BLaER1 treated with 17β-estradiol and CSF1 and Interleukin-3, amounts not matched to agents 10 nM and 100 nM (cell line): ENCODE results near the gene SYT7.

Experiments
- H3K27ac ChIP-seq, 11 experiments: shearing (Covaris generic); formaldehyde crosslinking; 2 replicates each; pipeline ENCODE4 v1.8.1; 2022
- H3K27me3 ChIP-seq, 11 experiments: shearing (Covaris generic); formaldehyde crosslinking; 2 replicates each; pipeline ENCODE4 v1.8.1; 2022
- H3K36me3 ChIP-seq, 11 experiments: shearing (Covaris generic); formaldehyde crosslinking; 2 replicates each; pipeline ENCODE4 v1.8.1; 2022
- H3K4me1 ChIP-seq, 10 experiments: shearing (Covaris generic); formaldehyde crosslinking; 2 replicates each; pipeline ENCODE4 v1.8.1; 2022
- H3K4me2 ChIP-seq, 11 experiments: shearing (Covaris generic); formaldehyde crosslinking; 2 replicates each; pipeline ENCODE4 v1.8.1; 2022
- H3K4me3 ChIP-seq, 10 experiments: shearing (Covaris generic); formaldehyde crosslinking; 2 replicates each; pipeline ENCODE4 v1.8.1; 2022
- H3K9ac ChIP-seq, 11 experiments: shearing (Covaris generic); formaldehyde crosslinking; 2 replicates each; pipeline ENCODE4 v1.8.1; 2022
- H3K9me3 ChIP-seq, 11 experiments: shearing (Covaris generic); formaldehyde crosslinking; replicated peaks in 1 of 11; 2 replicates each; pipeline ENCODE4 v1.8.1; 2022
- H4K20me1 ChIP-seq, 11 experiments: shearing (Covaris generic); formaldehyde crosslinking; 2 replicates each; pipeline ENCODE4 v1.8.1; 2022
- Cebpa-rat ChIP-seq, 11 experiments: shearing (Covaris generic); IDR thresholded peaks; 2 replicates each; pipeline ENCODE4 v1.8.1; 2022

SYT7 gene

DNA sequence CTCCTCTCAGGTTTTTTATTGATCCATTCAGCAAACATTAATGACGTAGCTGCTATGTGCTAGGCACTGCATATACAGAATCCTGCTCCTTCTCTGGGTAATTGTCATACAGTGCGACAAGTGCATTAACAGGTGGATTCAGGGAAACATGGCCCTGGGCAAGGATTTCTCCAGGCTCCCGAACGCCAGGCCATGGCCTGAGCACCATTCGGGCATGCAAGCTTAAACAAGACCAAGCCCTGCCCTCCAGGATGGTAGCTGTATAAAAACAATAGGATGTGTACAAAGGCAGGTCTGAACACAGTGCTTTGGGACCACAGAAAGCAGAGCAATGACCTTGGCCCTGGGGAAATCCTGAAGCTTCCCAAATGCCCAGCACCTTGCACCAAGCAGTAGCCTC lies 9.1 kb upstream of the SYT7 start:
- Histone ChIP-seq H4K20me1 (peaks cover 0 to 17% (median 0%) of the 10 kb centered on the region in 11 experiments; a peak in 7 of 22 replicates), H3K9me3 (no peaks in the 10 kb centered on the region), H3K9ac (no peak overlapping the region), H3K27me3 (peaks cover 13 to 43% (median 20%) of the 10 kb centered on the region in 11 experiments; a peak in 21 of 22 replicates), H3K4me3 (no peak overlapping the region), H3K4me1 (peaks cover 33 to 53% (median 46%) of the 10 kb centered on the region in 10 experiments), H3K27ac (0 out of 22 replicates have a peak overlapping the region, but pooled peaks of 1 of the 11 experiments have one; percentile 67), H3K4me2 (peak overlapping the region in 2 of 11 experiments; percentile 95; a peak in 2 of 22 replicates), H3K36me3 (no peaks in the 10 kb centered on the region)
- TF ChIP-seq Cebpa-rat (IDR thresholded peaks at IDR 0.05), result no peak

- Histone ChIP-seq H3K36me3 (no peaks in the 10 kb centered on the region), H3K9ac (peak overlapping the region in 5 of 11 experiments; percentile 30 to 74 (median 56); a peak in 7 of 22 replicates), H3K27me3 (peaks cover 13 to 43% (median 20%) of the 10 kb centered on the region in 11 experiments; a peak in 21 of 22 replicates), H3K4me3 (peak overlapping the region; percentile 19 to 62 (median 48); a peak in 14 of 20 replicates), H3K27ac (peak overlapping the region in 4 of 11 experiments; percentile 43 to 74 (median 70); a peak in 7 of 22 replicates), H3K4me2 (peak overlapping the region; percentile 83 to 97 (median 93)), H3K9me3 (no peaks in the 10 kb centered on the region), H4K20me1 (peaks cover 0 to 23% (median 0%) of the 10 kb centered on the region in 11 experiments; a peak in 7 of 22 replicates), H3K4me1 (peaks cover 36 to 57% (median 50%) of the 10 kb centered on the region in 10 experiments)
- TF ChIP-seq Cebpa-rat (IDR thresholded peaks at IDR 0.05), result peak in 1 of 11 experiments; percentile 49; a peak in 1 of 22 replicates
Observed at GRCh38 chr11:61588728-61589191, 7.9 kb upstream of the SYT7 start.

DNA sequence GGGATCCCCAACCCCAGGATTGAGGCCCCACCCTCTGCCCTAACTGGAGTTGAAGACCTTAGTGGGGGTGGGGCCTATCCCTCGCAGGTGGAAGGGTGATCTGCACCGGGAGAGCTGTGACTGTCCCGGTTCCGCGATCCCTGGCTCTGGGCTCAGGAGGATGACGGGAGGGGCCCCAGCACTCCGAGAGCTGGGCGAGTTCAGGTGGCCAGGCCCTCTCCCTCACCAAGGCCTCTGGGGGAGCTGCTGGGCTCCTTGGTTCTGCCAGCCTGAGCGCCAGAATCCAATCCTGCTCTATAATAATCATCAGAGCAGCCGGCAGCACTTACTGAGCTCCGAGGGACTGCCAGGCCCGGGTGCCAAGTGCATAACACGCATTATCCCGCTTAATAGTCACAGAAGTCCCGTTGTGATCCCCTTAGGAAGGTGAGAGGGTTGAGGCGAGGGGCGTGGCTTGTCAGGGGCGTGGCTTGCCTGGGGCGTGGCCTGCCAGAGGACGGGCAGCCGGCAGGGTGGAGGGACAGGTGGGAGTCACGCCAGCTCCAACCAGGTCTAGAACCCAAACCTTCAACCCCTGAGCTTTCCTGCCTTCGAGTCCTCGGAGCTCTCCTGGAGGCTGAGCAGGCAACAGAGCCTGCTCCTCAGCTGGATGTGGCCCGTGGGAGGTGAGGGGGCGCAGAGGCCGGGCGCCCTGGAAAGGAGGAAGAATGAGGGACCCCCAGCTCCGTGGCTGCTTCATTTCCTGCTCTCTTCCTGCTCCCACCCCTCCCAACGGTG lies 7.3 kb upstream of the SYT7 start:
- no peak for TF ChIP-seq Cebpa-rat (IDR thresholded peaks at IDR 0.05)
- H3K36me3 ChIP-seq, result no peaks in the 10 kb centered on the region
- peak overlapping the region in 6 of 11 experiments; percentile 30 to 74 (median 55); a peak in 11 of 22 replicates for H3K9ac ChIP-seq
- peak overlapping the region; percentile 83 to 97 (median 93) for H3K4me2 ChIP-seq
- H3K27ac ChIP-seq, result peak overlapping the region in 4 of 11 experiments; percentile 43 to 74 (median 70); a peak in 8 of 22 replicates
- peak overlapping the region; percentile 19 to 62 (median 48); a peak in 19 of 20 replicates for H3K4me3 ChIP-seq
- peaks cover 0 to 23% (median 0%) of the 10 kb centered on the region in 11 experiments; a peak in 7 of 22 replicates for H4K20me1 ChIP-seq
- H3K9me3 ChIP-seq, result no peaks in the 10 kb centered on the region
- peaks cover 13 to 43% (median 24%) of the 10 kb centered on the region in 11 experiments; a peak in 21 of 22 replicates for H3K27me3 ChIP-seq
- H3K4me1 ChIP-seq, result peaks cover 36 to 57% (median 50%) of the 10 kb centered on the region in 10 experiments

DNA sequence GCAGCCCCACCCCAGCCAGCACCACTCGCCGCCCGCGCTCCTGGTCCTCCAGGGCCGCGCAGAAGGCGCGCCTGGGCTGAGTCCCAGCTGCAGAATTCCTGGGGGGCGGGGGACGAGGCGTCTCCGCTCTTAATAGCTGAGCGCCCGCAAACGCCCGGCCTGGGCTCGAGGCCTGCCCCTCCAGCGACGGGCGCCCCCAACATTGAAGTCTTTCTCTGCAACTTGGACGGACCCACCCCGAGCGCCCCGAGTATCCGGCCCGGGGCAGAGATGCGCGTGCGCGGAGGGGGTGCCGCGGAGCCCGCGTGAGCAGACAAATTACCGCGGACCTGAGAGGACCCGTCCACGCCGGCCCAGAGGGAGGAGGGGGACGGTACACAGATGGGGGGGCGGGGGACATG lies 6.7 kb upstream of the SYT7 start:
- peaks cover 0 to 23% (median 0%) of the 10 kb centered on the region in 11 experiments; a peak in 7 of 22 replicates for H4K20me1 ChIP-seq
- H3K27me3 ChIP-seq, result peaks cover 13 to 44% (median 26%) of the 10 kb centered on the region in 11 experiments; a peak in 21 of 22 replicates
- peak overlapping the region in 2 of 11 experiments; percentile 74; a peak in 4 of 22 replicates for H3K27ac ChIP-seq
- H3K9me3 ChIP-seq, result no peaks in the 10 kb centered on the region
- peak overlapping the region in 6 of 11 experiments; percentile 30 to 74 (median 51); a peak in 9 of 22 replicates for H3K9ac ChIP-seq
- H3K4me1 ChIP-seq, result peaks cover 36 to 57% (median 50%) of the 10 kb centered on the region in 10 experiments
- H3K4me3 ChIP-seq, result peak overlapping the region; percentile 19 to 62 (median 48)
- H3K36me3 ChIP-seq, result no peaks in the 10 kb centered on the region
- no peak for TF ChIP-seq Cebpa-rat (IDR thresholded peaks at IDR 0.05)
- peak overlapping the region; percentile 83 to 97 (median 93) for H3K4me2 ChIP-seq

DNA sequence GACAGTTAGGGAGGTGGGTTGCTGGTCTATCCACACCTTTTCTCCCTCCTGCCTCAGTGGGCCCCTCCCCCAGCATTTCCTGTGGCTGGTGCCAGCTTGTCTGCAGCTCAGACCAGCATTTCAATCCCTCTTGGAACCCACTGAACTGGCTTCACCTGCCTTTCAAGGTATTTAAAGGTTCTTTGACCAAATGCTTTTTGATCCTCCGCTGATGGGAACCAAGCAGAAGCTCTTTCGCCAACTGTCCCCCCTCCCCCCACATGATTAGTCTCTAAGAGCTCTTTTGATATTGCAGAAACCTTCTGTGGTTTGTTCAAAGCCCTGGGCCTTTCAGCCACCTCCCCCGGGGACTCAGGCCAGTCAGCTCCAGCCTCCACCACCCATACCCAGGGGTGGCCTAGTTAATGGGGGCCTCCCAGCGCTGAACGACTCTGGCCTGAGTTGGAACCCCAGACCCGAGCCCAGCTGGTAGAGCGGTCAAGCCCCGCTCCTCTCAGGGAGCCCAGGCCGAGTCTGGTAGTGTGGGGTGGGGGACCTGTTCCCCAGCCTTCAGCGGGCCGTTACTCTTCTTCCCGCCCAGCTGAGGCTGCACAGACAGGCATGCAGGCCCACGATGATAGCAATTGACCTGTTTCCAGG lies 6.0 kb upstream of the SYT7 start:
- Histone ChIP-seq H3K9me3 (no peaks in the 10 kb centered on the region), H3K27ac (peak overlapping the region in 1 of 11 experiments; percentile 74; a peak in 1 of 22 replicates), H3K4me3 (peak overlapping the region in 5 of 10 experiments; percentile 35 to 62 (median 51); a peak in 6 of 20 replicates), H4K20me1 (peaks cover 0 to 27% (median 0%) of the 10 kb centered on the region in 11 experiments; a peak in 7 of 22 replicates), H3K9ac (peak overlapping the region in 3 of 11 experiments; percentile 33 to 74 (median 69); a peak in 4 of 22 replicates), H3K4me1 (peaks cover 36 to 59% (median 50%) of the 10 kb centered on the region in 10 experiments), H3K4me2 (peak overlapping the region; percentile 83 to 97 (median 93)), H3K27me3 (peaks cover 13 to 51% (median 32%) of the 10 kb centered on the region in 11 experiments; a peak in 21 of 22 replicates), H3K36me3 (no peaks in the 10 kb centered on the region)
- TF ChIP-seq Cebpa-rat (IDR thresholded peaks at IDR 0.05), result no peak

DNA sequence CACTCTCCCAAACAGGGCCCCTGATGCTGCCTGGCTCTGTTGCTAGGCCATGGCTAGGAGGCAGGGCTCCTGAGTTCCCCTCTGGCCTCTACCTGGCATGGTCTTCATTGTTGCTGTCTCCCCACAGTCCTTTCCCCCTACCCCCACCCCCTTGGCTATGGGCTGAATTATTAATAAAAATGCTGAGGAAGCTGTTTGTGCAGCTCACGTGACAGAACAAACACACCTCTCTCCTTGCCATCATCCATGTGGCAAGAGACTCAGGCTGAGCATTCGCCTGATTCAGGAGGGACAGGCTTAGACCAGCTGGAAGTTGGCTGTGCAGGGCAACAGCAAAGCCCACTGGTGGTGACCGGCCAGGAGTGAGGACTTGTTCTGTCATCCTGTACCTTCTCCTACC lies 4.2 kb upstream of the SYT7 start:
- H3K4me3 ChIP-seq, result no peak overlapping the region
- peak overlapping the region in 3 of 11 experiments; percentile 11 to 54 (median 15); a peak in 3 of 22 replicates for H3K9ac ChIP-seq
- no peak for TF ChIP-seq Cebpa-rat (IDR thresholded peaks at IDR 0.05)
- peaks cover 42 to 70% (median 60%) of the 10 kb centered on the region in 10 experiments for H3K4me1 ChIP-seq
- H3K27me3 ChIP-seq, result peaks cover 21 to 60% (median 44%) of the 10 kb centered on the region in 11 experiments
- no peaks in the 10 kb centered on the region for H3K9me3 ChIP-seq
- peak overlapping the region; percentile 14 to 95 (median 90); a peak in 18 of 22 replicates for H3K4me2 ChIP-seq
- no peak overlapping the region for H3K27ac ChIP-seq
- peaks cover 0 to 38% (median 5%) of the 10 kb centered on the region in 11 experiments; a peak in 15 of 22 replicates for H4K20me1 ChIP-seq
- H3K36me3 ChIP-seq, result no peaks in the 10 kb centered on the region

- Histone ChIP-seq H3K4me3 (no peak overlapping the region), H3K9me3 (no peaks in the 10 kb centered on the region), H3K4me2 (peak overlapping the region; percentile 70 to 98 (median 95); a peak in 19 of 22 replicates), H3K4me1 (peaks cover 15 to 45% (median 37%) of the 10 kb centered on the region in 10 experiments), H3K27me3 (peaks cover 33 to 65% (median 55%) of the 10 kb centered on the region in 11 experiments), H4K20me1 (peaks cover 0 to 62% (median 24%) of the 10 kb centered on the region in 11 experiments; a peak in 16 of 22 replicates), H3K36me3 (no peaks in the 10 kb centered on the region), H3K9ac (no peak overlapping the region), H3K27ac (no peak overlapping the region)
- TF ChIP-seq Cebpa-rat (IDR thresholded peaks at IDR 0.05), result no peak
Observed at GRCh38 chr11:61581931-61582330, 1.1 kb upstream of the SYT7 start.

DNA sequence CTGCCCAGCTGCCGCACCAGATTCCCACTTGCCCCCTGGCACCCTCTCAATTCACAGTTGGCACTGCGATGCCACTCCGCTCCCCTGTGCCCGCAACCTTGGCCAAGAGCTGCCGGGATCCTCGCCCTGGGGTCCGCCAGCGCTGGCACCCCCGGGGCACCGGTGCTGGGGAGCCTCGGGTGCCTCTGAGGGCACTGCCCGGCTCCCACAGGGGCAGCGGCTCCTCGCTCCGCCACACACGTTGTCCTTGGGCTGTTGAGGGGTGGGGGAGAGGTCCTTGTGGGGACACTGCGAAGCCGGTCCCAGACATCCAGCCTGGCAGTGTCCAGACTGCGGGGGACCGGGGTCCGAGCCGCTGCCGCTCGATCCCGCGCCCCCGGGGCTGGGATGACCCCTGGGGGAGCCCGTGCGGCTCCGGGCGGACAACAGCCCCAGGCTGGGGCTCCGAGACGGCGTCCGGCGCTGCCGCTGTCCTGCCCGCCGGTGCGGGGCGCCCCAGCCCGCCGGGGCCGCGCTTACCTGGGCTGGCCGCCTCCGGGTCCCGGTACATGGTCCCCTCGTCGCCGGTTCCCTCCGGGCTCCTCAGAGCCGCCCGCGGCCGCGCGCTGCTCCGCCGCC lies 496 bp downstream of the SYT7 start:
- TF ChIP-seq Cebpa-rat (IDR thresholded peaks at IDR 0.05), result no peak
- Histone ChIP-seq H3K36me3 (no peaks in the 10 kb centered on the region), H4K20me1 (peaks cover 0 to 65% (median 27%) of the 10 kb centered on the region in 11 experiments; a peak in 16 of 22 replicates), H3K4me2 (peak overlapping the region; percentile 89 to 98 (median 95)), H3K9me3 (no peaks in the 10 kb centered on the region), H3K9ac (peak overlapping the region in 10 of 11 experiments; percentile 28 to 85 (median 74); a peak in 14 of 22 replicates), H3K27ac (no peak overlapping the region), H3K4me3 (peak overlapping the region; percentile 57 to 73 (median 61)), H3K4me1 (peaks cover 13 to 29% (median 22%) of the 10 kb centered on the region in 10 experiments; a peak in 19 of 20 replicates), H3K27me3 (peaks cover 33 to 71% (median 55%) of the 10 kb centered on the region in 11 experiments)
